SK-N-SH (cell line): ENCODE measurements around the gene MTUS2. TPM values are rescaled to one million over a fixed set of nuclear protein-coding genes. Genes with fewer than 3 reads are reported as not detected.

Experiments used
- CTCF ChIA-PET: fragments of 300-600, 350-600 bp; formaldehyde crosslinking; extraction: SDS; loops from one replicate; lab custom pipeline; 2021; lab: Yijun Ruan, JAX
- POLR2A ChIA-PET: fragments of 350-600 bp; sonication (Branson Sonifier 250); formaldehyde crosslinking; extraction: SDS; loops from one replicate; lab custom pipeline; 2020; ENCODE audit warnings: antibody characterized with exemption, inconsistent platforms; lab: Yijun Ruan, JAX
- DNase-seq: peaks from one replicate; pipeline ENCODE4 v3.0.0; 2012
- H2AFZ ChIP-seq: fragments of 200-600 bp; sonication (generic); 2 replicates; pipeline ENCODE4 v1.8.1; 2016; ENCODE audit warnings: antibody characterized with exemption, mild to moderate bottlenecking, low read depth
- H3F3A ChIP-seq: fragments of 200-600 bp; sonication (generic); replicated peaks from 2 replicates; pipeline ENCODE3; 2016; ENCODE audit warnings: antibody characterized with exemption, mild to moderate bottlenecking; ENCODE audit not compliant: insufficient read depth
- H3K27ac ChIP-seq, 2 experiments: fragments of 200-500 bp in 1 of 2; fragments of 200-600 bp in 1 of 2; sonication (Bioruptor generic) in 1 of 2; sonication (generic), shearing (Covaris generic) in 1 of 2; 2 replicates each; pipeline versions ENCODE4 v1.5.1 to v1.6.1; 2014 to 2016; ENCODE audit warnings: low read depth in 2 of 2, inconsistent platforms in 1 of 2, low read length in 1 of 2, mild to moderate bottlenecking in 1 of 2, mixed read lengths in 1 of 2
- H3K27me3 ChIP-seq: fragments of 200-600 bp; sonication (generic), shearing (Covaris generic); 2 replicates; pipeline ENCODE4 v1.6.1; 2016; ENCODE audit warnings: mixed run types; ENCODE audit not compliant: insufficient read depth
- H3K36me3 ChIP-seq, 2 experiments: fragments of 200-500 bp in 1 of 2; fragments of 200-600 bp in 1 of 2; sonication (Bioruptor generic) in 1 of 2; sonication (generic) in 1 of 2; replicated peaks in 1 of 2; 2 replicates each; pipeline versions ENCODE3 to v1.5.1; 2014 to 2016; ENCODE audit warnings: low read length in 1 of 2, mild to moderate bottlenecking in 1 of 2; ENCODE audit not compliant: insufficient read depth in 2 of 2, control insufficient read depth in 1 of 2
- H3K4me1 ChIP-seq, 2 experiments: fragments of 200-500 bp in 1 of 2; fragments of 200-600 bp in 1 of 2; sonication (Bioruptor generic) in 1 of 2; sonication (generic), shearing (Covaris generic) in 1 of 2; 2 replicates each; pipeline versions ENCODE4 v1.5.1 to v1.6.1; 2014 to 2016; ENCODE audit warnings: low read depth in 1 of 2, low read length in 1 of 2, mixed run types in 1 of 2; ENCODE audit not compliant: insufficient read depth in 2 of 2, control insufficient read depth in 1 of 2
- H3K4me2 ChIP-seq: fragments of 200-600 bp; sonication (generic), shearing (Covaris generic); 2 replicates; pipeline ENCODE4 v1.6.1; 2017; ENCODE audit warnings: mixed run types
- H3K4me3 ChIP-seq, 2 experiments: fragments of 200-500 bp in 1 of 2; fragments of 200-600 bp in 1 of 2; sonication (Bioruptor generic) in 1 of 2; sonication (generic), shearing (Covaris generic) in 1 of 2; 2 replicates each; pipeline versions ENCODE4 v1.5.1 to v1.8.1; 2014 to 2016; ENCODE audit warnings: low read depth in 2 of 2, inconsistent platforms in 1 of 2, low read length in 1 of 2, mild to moderate bottlenecking in 1 of 2, mixed read lengths in 1 of 2, moderate library complexity in 1 of 2
- H3K79me2 ChIP-seq: fragments of 200-600 bp; sonication (generic); 2 replicates; pipeline ENCODE4 v1.8.1; 2017; ENCODE audit warnings: mild to moderate bottlenecking; ENCODE audit not compliant: insufficient read depth
- H3K9ac ChIP-seq: fragments of 200-600 bp; sonication (generic); 2 replicates; pipeline ENCODE4 v1.6.1; 2017; ENCODE audit warnings: mixed run types
- H3K9me2 ChIP-seq: fragments of 200-600 bp; sonication (generic); 2 replicates; pipeline ENCODE4 v1.6.1; 2017; ENCODE audit warnings: mixed run types
- H3K9me3 ChIP-seq: fragments of 200-600 bp; sonication (generic); 2 replicates; pipeline ENCODE4 v1.6.1; 2017; ENCODE audit warnings: mixed run types, mild to moderate bottlenecking, moderate library complexity
- H4K20me1 ChIP-seq: fragments of 200-600 bp; sonication (generic); 2 replicates; pipeline ENCODE4 v1.6.1; 2017; ENCODE audit warnings: mild to moderate bottlenecking, mixed run types; ENCODE audit not compliant: insufficient read depth
- CHD2 ChIP-seq: fragments of 150-350 bp; IDR thresholded peaks from 2 replicates; pipeline ENCODE4 v1.6.1; 2018; ENCODE audit warnings: low read length; ENCODE audit not compliant: partially characterized antibody
- FOSL2 ChIP-seq: IDR thresholded peaks from 2 replicates; pipeline ENCODE4 v1.4.0; 2012; ENCODE audit warnings: low read depth, mild to moderate bottlenecking, moderate library complexity, borderline replicate concordance
- FOXM1 ChIP-seq: IDR thresholded peaks from 2 replicates; pipeline ENCODE4 v1.4.0; 2012; ENCODE audit warnings: low read depth, mild to moderate bottlenecking
- GABPA ChIP-seq: IDR thresholded peaks from 2 replicates; pipeline ENCODE4 v1.4.0; 2012; ENCODE audit warnings: low read depth, mild to moderate bottlenecking
- GATA2 ChIP-seq: sonication (generic); formaldehyde crosslinking; IDR thresholded peaks from 2 replicates; pipeline ENCODE4 v1.5.0; 2020; ENCODE audit warnings: mild to moderate bottlenecking, missing genetic modification reagents
- IRF3 ChIP-seq: fragments of 150-350 bp; IDR thresholded peaks from 2 replicates; pipeline ENCODE4 v1.6.1; 2016; ENCODE audit warnings: mild to moderate bottlenecking, low read depth, low read length
- JUND ChIP-seq: IDR thresholded peaks from 2 replicates; pipeline ENCODE4 v1.4.0; 2012
- MAX ChIP-seq: IDR thresholded peaks from 2 replicates; pipeline ENCODE4 v1.4.0; 2012; ENCODE audit warnings: low read depth
- MEF2A ChIP-seq: IDR thresholded peaks from 2 replicates; pipeline ENCODE4 v1.4.0; 2012; ENCODE audit warnings: low read depth, borderline replicate concordance
- NFIC ChIP-seq: IDR thresholded peaks from 2 replicates; pipeline ENCODE4 v1.4.0; 2012; ENCODE audit warnings: borderline replicate concordance
- NRF1 ChIP-seq: IDR thresholded peaks from 2 replicates; pipeline ENCODE4 v1.6.1; 2012; ENCODE audit warnings: low read depth, mild to moderate bottlenecking, low read length
- POLR2AphosphoS5 ChIP-seq: IDR thresholded peaks from 2 replicates; pipeline ENCODE4 v1.6.1; 2012; ENCODE audit warnings: low read depth, low read length
- SIN3A ChIP-seq: IDR thresholded peaks from 2 replicates; pipeline ENCODE4 v1.6.1; 2012; ENCODE audit warnings: low read depth, mild to moderate bottlenecking, low read length, moderate library complexity, borderline replicate concordance
- SMC3 ChIP-seq: IDR thresholded peaks from 2 replicates; pipeline ENCODE4 v1.6.1; 2012; ENCODE audit warnings: low read depth, low read length, improper control_type of control experiment
- TAF1 ChIP-seq: IDR thresholded peaks from 2 replicates; pipeline ENCODE4 v1.6.1; 2012; ENCODE audit warnings: low read depth, mild to moderate bottlenecking, low read length, moderate library complexity, borderline replicate concordance
- TCF12 ChIP-seq: IDR thresholded peaks from 2 replicates; pipeline ENCODE4 v1.4.0; 2012
- USF1 ChIP-seq: IDR thresholded peaks from 2 replicates; pipeline ENCODE4 v1.4.0; 2012; ENCODE audit warnings: low read depth, borderline replicate concordance
- USF2 ChIP-seq: fragments of 150-350 bp; IDR thresholded peaks from 2 replicates; pipeline ENCODE4 v1.6.1; 2017; ENCODE audit warnings: antibody characterized with exemption, low read length, low read depth, borderline replicate concordance
- whole genome bisulfite sequencing: methylation state at CpG from one replicate; pipeline ENCODE4 v1.1.6; 2017; ENCODE audit warnings: low lambda C conversion rate; 5-methylcytosine and 5-hydroxymethylcytosine counted together
- polyA plus RNA-seq, 3 experiments: library from polyadenylated mRNA; depleted of rRNA; stranded (reverse); fragments of >200 nt; gene quantifications; 2 replicates each; pipeline ENCODE4 v1.2.3, GENCODE V29; 2012
- TF ChIP-seq, protein P1 (sequence below): fragments of 200-600 bp; sonication (generic); IDR thresholded peaks from 2 replicates; pipeline ENCODE4 v1.6.1; 2017; ENCODE audit warnings: antibody characterized with exemption, mild to moderate bottlenecking, moderate library complexity
- TF ChIP-seq, protein P2 (sequence below): IDR thresholded peaks from 2 replicates; pipeline ENCODE4; 2012

MTUS2 gene
- polyA plus RNA-seq, 1 of the 3 experiments (the other 2 are of a cell fraction) = 1.7 TPM

DNA sequence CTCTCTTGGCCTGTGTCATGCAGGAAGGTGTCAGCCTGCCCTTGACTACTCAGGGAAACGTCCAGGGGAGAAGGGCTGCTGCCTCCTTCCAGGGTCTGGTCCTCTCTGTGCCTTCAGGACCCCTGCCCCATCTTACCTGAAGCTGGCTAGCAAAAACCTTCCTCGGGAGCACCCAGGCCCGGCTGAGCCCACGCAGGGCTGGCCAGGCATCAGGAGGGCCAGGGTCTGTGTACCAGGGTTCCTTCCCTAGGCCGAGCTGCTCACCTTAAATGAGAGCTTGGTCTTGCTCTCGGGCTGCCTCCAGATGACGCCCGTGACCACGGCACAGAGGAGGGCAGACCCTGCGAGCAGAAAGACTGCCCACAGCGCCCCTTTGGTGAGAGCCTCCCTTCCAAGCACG, 696.7 kb downstream of the MTUS2 start:
- no peak overlapping the region for H3K4me2 ChIP-seq
- no peak overlapping the region for H3K4me3 ChIP-seq
- H3K4me1 ChIP-seq = peaks cover 0 to 20% of the 10 kb centered on the region in 2 experiments; a peak in 3 of 4 replicates
- no peaks in the 10 kb centered on the region for H3K9me2 ChIP-seq
- WGBS = 96% methylated on average over 8 of the region's 12 CpGs
- H3F3A ChIP-seq = peaks cover 6% of the 10 kb centered on the region
- ChIA-PET CTCF (interaction anchor here (1.0 to 4.1 kb wide), 3 partner anchors 9 to 596 kb away, joined by 3 to 46 read pairs (median 3); no protein-coding TSS in a partner anchor), POLR2A (no interaction called here)
- H3K27me3 ChIP-seq = no peaks in the 10 kb centered on the region
- no peak overlapping the region for H3K27ac ChIP-seq
- no peak overlapping the region for H3K9ac ChIP-seq
- H3K36me3 ChIP-seq = peaks cover 39 to 76% of the 10 kb centered on the region in 2 experiments
- no peaks in the 10 kb centered on the region for H4K20me1 ChIP-seq
- TF ChIP-seq FOSL2 (no peak), JUND (no peak), SIN3A (no peak), NFIC (no peak), MAX (no peak), NRF1 (no peak), TCF12 (no peak), USF2 (no peak), GATA2 (CRISPR knock-in tag) (no peak), CHD2 (no peak), IRF3 (no peak), POLR2AphosphoS5 (no peak), USF1 (no peak), SMC3 (no peak), GABPA (no peak), FOXM1 (no peak), TAF1 (no peak), MEF2A (no peak)
- TF ChIP-seq, protein P1, sequence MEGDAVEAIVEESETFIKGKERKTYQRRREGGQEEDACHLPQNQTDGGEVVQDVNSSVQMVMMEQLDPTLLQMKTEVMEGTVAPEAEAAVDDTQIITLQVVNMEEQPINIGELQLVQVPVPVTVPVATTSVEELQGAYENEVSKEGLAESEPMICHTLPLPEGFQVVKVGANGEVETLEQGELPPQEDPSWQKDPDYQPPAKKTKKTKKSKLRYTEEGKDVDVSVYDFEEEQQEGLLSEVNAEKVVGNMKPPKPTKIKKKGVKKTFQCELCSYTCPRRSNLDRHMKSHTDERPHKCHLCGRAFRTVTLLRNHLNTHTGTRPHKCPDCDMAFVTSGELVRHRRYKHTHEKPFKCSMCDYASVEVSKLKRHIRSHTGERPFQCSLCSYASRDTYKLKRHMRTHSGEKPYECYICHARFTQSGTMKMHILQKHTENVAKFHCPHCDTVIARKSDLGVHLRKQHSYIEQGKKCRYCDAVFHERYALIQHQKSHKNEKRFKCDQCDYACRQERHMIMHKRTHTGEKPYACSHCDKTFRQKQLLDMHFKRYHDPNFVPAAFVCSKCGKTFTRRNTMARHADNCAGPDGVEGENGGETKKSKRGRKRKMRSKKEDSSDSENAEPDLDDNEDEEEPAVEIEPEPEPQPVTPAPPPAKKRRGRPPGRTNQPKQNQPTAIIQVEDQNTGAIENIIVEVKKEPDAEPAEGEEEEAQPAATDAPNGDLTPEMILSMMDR = no peak
- TF ChIP-seq, protein P2, sequence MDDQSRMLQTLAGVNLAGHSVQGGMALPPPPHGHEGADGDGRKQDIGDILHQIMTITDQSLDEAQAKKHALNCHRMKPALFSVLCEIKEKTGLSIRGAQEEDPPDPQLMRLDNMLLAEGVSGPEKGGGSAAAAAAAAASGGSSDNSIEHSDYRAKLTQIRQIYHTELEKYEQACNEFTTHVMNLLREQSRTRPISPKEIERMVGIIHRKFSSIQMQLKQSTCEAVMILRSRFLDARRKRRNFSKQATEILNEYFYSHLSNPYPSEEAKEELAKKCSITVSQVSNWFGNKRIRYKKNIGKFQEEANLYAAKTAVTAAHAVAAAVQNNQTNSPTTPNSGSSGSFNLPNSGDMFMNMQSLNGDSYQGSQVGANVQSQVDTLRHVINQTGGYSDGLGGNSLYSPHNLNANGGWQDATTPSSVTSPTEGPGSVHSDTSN = no peak
- TF ChIP-seq, all 33 proteins: peak for 0
- H3K9me3 ChIP-seq = no peaks in the 10 kb centered on the region
- no peak for DNase-seq
- H2AFZ ChIP-seq = no peak overlapping the region
- H3K79me2 ChIP-seq = peaks cover 20% of the 10 kb centered on the region; the same call in 1 of the 2 replicates
